ENCODE measurements around the gene ACR.

GRCh38 chr22:50694766-50695420 is 43.1 kb upstream of the ACR start:
- TF ChIP-seq EZH2 (IDR thresholded peaks at IDR 0.05; ENCODE audit: insufficient read depth, poor library complexity, severe bottlenecking), result no peak
- TF ChIP-seq EZH2phosphoT487 (IDR thresholded peaks at IDR 0.05; ENCODE audit: insufficient read depth, low read depth), result no peak
